Neural cell (in vitro differentiated cells): Measurements from ENCODE around the gene PPP1R12A. TPM values are rescaled to one million over a fixed set of nuclear protein-coding genes. Genes with fewer than 3 reads are reported as not detected.

Source experiments
- H2AFZ ChIP-seq: fragments of 200-600, 300-800 bp; sonication (generic), shearing (Covaris generic); 2 replicates; pipeline ENCODE4 v1.6.0; 2014; ENCODE audit warnings: low read depth, mild to moderate bottlenecking, antibody characterized with exemption, low read length, moderate library complexity
- H3F3A ChIP-seq: fragments of 200-600 bp; shearing (Covaris generic); 2 replicates; pipeline ENCODE4 v1.6.1; 2016; ENCODE audit warnings: mild to moderate bottlenecking, moderate library complexity, mixed read lengths, antibody characterized with exemption, low read length; ENCODE audit not compliant: insufficient read depth, poor library complexity, severe bottlenecking
- H3K27ac ChIP-seq: fragments of 200-600, 300-800 bp; sonication (generic), shearing (Covaris generic); 2 replicates; pipeline ENCODE4 v1.5.1; 2014; ENCODE audit warnings: mild to moderate bottlenecking, low read length, moderate library complexity
- H3K27me3 ChIP-seq: fragments of 300-800, 200-600 bp; sonication (generic), shearing (Covaris generic); 2 replicates; pipeline ENCODE4 v1.6.0; 2014; ENCODE audit warnings: mild to moderate bottlenecking, low read depth, low read length, moderate library complexity; ENCODE audit not compliant: insufficient read depth
- H3K36me3 ChIP-seq: fragments of 300-800, 200-600 bp; sonication (generic), shearing (Covaris generic); 2 replicates; pipeline ENCODE4 v1.5.1; 2014; ENCODE audit warnings: mild to moderate bottlenecking, antibody characterized with exemption, low read length, moderate library complexity; ENCODE audit not compliant: insufficient read depth
- H3K4me2 ChIP-seq: fragments of 300-800, 200-600 bp; sonication (generic), shearing (Covaris generic); 2 replicates; pipeline ENCODE4 v1.6.0; 2014; ENCODE audit warnings: mild to moderate bottlenecking, low read length
- H3K4me3 ChIP-seq: fragments of 300-800, 200-600 bp; sonication (generic), shearing (Covaris generic); 2 replicates; pipeline ENCODE4 v1.5.1; 2014; ENCODE audit warnings: mild to moderate bottlenecking, low read length, moderate library complexity
- H3K79me2 ChIP-seq: fragments of 200-600 bp; shearing (Covaris generic); replicated peaks from 2 replicates; pipeline ENCODE4 v1.6.0; 2014; ENCODE audit warnings: mild to moderate bottlenecking, low read length, moderate library complexity; ENCODE audit not compliant: insufficient read depth
- H3K9ac ChIP-seq: fragments of 300-800, 200-600 bp; sonication (generic), shearing (Covaris generic); 2 replicates; pipeline ENCODE4 v1.6.1; 2016; ENCODE audit warnings: mild to moderate bottlenecking, low read length, mixed read lengths
- H3K9me2 ChIP-seq: fragments of 200-600 bp; shearing (Covaris generic); 2 replicates; pipeline ENCODE4 v1.6.1; 2016; ENCODE audit warnings: mild to moderate bottlenecking, low read length, mixed read lengths; ENCODE audit not compliant: insufficient read depth
- H3K9me3 ChIP-seq: fragments of 200-600, 300-800 bp; sonication (generic), shearing (Covaris generic); 2 replicates; pipeline ENCODE4 v1.6.1; 2016; ENCODE audit warnings: mild to moderate bottlenecking, mixed run types, low read length, moderate library complexity, mixed read lengths
- H4K20me1 ChIP-seq: fragments of 200-600 bp; shearing (Covaris generic); 2 replicates; pipeline ENCODE4 v1.6.1; 2016; ENCODE audit warnings: mild to moderate bottlenecking, mixed run types; ENCODE audit not compliant: insufficient read depth
- CTCF ChIP-seq: fragments of 450-650 bp; IDR thresholded peaks from 2 replicates; pipeline ENCODE4 v1.5.1; 2014; ENCODE audit warnings: antibody characterized with exemption, mild to moderate bottlenecking, moderate library complexity; ENCODE audit not compliant: poor library complexity, severe bottlenecking
- EP300 ChIP-seq: fragments of 450-650 bp; conservative IDR thresholded peaks from 2 replicates; pipeline ENCODE4 v1.6.1; 2014; ENCODE audit warnings: antibody characterized with exemption, mild to moderate bottlenecking, moderate library complexity; ENCODE audit not compliant: poor library complexity, severe bottlenecking
- EZH2 ChIP-seq: fragments of 200-600, 300-800 bp; shearing (Covaris generic), sonication (generic); IDR thresholded peaks from 2 replicates; pipeline ENCODE4 v1.6.1; 2014; ENCODE audit warnings: antibody characterized with exemption, low read length, borderline replicate concordance, mild to moderate bottlenecking; ENCODE audit not compliant: insufficient read depth, poor library complexity, severe bottlenecking
- MXI1 ChIP-seq: fragments of 450-650 bp; conservative IDR thresholded peaks from 2 replicates; pipeline ENCODE4 v1.6.1; 2014; ENCODE audit warnings: antibody characterized with exemption, mild to moderate bottlenecking; ENCODE audit not compliant: poor library complexity, severe bottlenecking
- POLR2AphosphoS5 ChIP-seq: IDR thresholded peaks from 2 replicates; pipeline ENCODE4 v1.6.1; 2012
- RAD21 ChIP-seq: fragments of 450-650 bp; conservative IDR thresholded peaks from 2 replicates; pipeline ENCODE4 v1.6.1; 2014; ENCODE audit warnings: antibody characterized with exemption, mild to moderate bottlenecking, moderate library complexity
- REST ChIP-seq: IDR thresholded peaks from 2 replicates; pipeline ENCODE4 v1.6.1; 2012; ENCODE audit warnings: borderline replicate concordance
- SMC3 ChIP-seq: fragments of 450-650 bp; conservative IDR thresholded peaks from 2 replicates; pipeline ENCODE4 v1.6.1; 2014; ENCODE audit warnings: antibody characterized with exemption, mild to moderate bottlenecking, moderate library complexity; ENCODE audit not compliant: poor library complexity
- TAF1 ChIP-seq: IDR thresholded peaks from 2 replicates; pipeline ENCODE4 v1.6.1; 2012; ENCODE audit warnings: low read depth
- polyA plus RNA-seq: library from polyadenylated mRNA; depleted of rRNA; stranded (reverse); fragments of >200 nt; gene quantifications from 2 replicates; pipeline ENCODE4 v1.2.3, GENCODE V29; 2014

PPP1R12A gene
- polyA plus RNA-seq, 1 donor from 2014 or later: 68.2 TPM

DNA sequence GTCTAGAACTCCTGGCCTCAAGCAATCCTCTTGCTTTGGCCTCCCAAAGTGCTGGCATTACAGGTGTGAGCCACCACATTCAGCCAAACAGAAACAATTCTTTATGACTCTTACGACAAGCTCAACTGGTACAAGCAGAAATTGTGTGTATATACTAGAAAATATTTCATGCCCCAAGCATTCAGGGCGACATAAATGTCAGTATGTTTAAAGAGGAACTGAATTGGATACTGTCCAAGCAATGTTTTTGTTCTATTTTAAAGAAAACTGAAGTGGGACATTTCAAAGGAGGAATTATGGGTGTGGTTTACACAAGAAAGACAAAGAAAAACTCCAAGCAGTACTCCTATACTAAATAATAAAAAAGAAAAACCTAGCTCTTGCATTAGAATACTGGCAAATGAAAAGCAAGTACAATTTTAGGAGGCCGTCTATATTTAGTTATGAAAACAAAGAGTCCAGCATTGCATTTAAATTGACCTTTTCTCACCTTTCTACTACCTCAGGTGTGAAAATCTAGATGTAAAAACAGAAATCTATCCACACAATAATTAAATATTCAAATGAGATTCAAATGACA lies 48.9 kb downstream of the PPP1R12A start:
- no peak overlapping the region for H3K27ac ChIP-seq
- H3K36me3 ChIP-seq: no peaks in the 10 kb centered on the region
- H3K4me3 ChIP-seq: no peak overlapping the region
- H3K27me3 ChIP-seq: no peaks in the 10 kb centered on the region
- H3K79me2 ChIP-seq: peaks cover 60% of the 10 kb centered on the region
- H3F3A ChIP-seq: no peaks in the 10 kb centered on the region
- H2AFZ ChIP-seq: no peak overlapping the region
- no peak overlapping the region for H3K9ac ChIP-seq
- no peak for TF ChIP-seq REST
- no peak for TF ChIP-seq MXI1
- TF ChIP-seq POLR2AphosphoS5: no peak
- TF ChIP-seq EP300: no peak
- no peak for TF ChIP-seq TAF1
- no peaks in the 10 kb centered on the region for H3K9me3 ChIP-seq
- no peaks in the 10 kb centered on the region for H4K20me1 ChIP-seq
- no peaks in the 10 kb centered on the region for H3K9me2 ChIP-seq
- H3K4me2 ChIP-seq: no peak overlapping the region

DNA sequence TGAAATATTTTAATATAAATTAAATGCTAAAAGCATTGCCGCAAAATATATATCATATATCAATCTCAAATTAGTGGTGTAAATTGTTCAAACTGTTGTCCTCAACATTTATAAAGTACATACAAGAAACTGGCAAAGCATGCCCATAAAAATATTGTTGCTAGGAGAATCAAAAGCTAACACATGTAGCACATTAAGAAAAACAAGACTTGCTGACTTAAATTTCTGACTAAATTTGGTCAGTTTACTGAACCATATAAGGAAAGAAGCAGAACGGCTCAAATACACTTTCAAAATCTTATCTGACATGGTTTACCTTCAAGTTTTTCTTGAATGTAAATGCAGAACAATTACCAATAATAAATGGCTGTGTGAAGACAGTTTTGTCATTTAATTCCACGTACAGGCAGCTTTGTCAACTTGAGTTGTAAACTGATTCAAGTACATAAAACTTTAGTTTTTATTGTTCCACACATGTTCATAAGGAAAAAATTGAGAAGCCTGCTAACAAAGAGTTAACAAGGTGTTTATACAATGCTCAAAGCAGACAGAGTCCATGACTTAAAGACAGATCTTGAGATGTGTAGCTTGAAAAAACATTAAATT lies 50.4 kb downstream of the PPP1R12A start:
- no peaks in the 10 kb centered on the region for H3F3A ChIP-seq
- H3K9me3 ChIP-seq: no peaks in the 10 kb centered on the region
- H3K27me3 ChIP-seq: no peaks in the 10 kb centered on the region
- no peak overlapping the region for H3K4me2 ChIP-seq
- no peak overlapping the region for H3K4me3 ChIP-seq
- H3K9me2 ChIP-seq: no peaks in the 10 kb centered on the region
- H2AFZ ChIP-seq: no peak overlapping the region
- H3K36me3 ChIP-seq: no peaks in the 10 kb centered on the region
- no peak overlapping the region for H3K9ac ChIP-seq
- H3K79me2 ChIP-seq: peaks cover 64% of the 10 kb centered on the region
- TF ChIP-seq EP300 (no peak), EZH2 (no peak), CTCF (no peak), TAF1 (no peak)
- no peaks in the 10 kb centered on the region for H4K20me1 ChIP-seq
- H3K27ac ChIP-seq: no peak overlapping the region

- H3K9me2 ChIP-seq: no peaks in the 10 kb centered on the region
- H3K9me3 ChIP-seq: no peaks in the 10 kb centered on the region
- H3K4me3 ChIP-seq: no peak overlapping the region
- no peak overlapping the region for H3K4me2 ChIP-seq
- H2AFZ ChIP-seq: no peak overlapping the region
- H4K20me1 ChIP-seq: no peaks in the 10 kb centered on the region
- no peaks in the 10 kb centered on the region for H3K27me3 ChIP-seq
- peaks cover 56% of the 10 kb centered on the region for H3K79me2 ChIP-seq
- no peak overlapping the region for H3K9ac ChIP-seq
- H3K27ac ChIP-seq: no peak overlapping the region
- no peak for TF ChIP-seq POLR2AphosphoS5
- no peak for TF ChIP-seq EZH2
- TF ChIP-seq RAD21: no peak
- TF ChIP-seq MXI1: no peak
- TF ChIP-seq SMC3: no peak
- no peak for TF ChIP-seq REST
- TF ChIP-seq CTCF: no peak
- TF ChIP-seq EP300: no peak
- H3F3A ChIP-seq: no peaks in the 10 kb centered on the region
- no peaks in the 10 kb centered on the region for H3K36me3 ChIP-seq
Measured at GRCh38 chr12:79883216-79883615, 51.7 kb downstream of the PPP1R12A start.
